Measurements from ENCODE around the gene MRPL38. TPM values are rescaled to one million over a fixed set of nuclear protein-coding genes. Genes with fewer than 3 reads are reported as not detected.
A peak's percentile ranks its signal among the peaks of the same experiment; 100 is the strongest.

Gene MRPL38
- total RNA-seq, 1 experiment from 2014 or later = 146 TPM

DNA sequence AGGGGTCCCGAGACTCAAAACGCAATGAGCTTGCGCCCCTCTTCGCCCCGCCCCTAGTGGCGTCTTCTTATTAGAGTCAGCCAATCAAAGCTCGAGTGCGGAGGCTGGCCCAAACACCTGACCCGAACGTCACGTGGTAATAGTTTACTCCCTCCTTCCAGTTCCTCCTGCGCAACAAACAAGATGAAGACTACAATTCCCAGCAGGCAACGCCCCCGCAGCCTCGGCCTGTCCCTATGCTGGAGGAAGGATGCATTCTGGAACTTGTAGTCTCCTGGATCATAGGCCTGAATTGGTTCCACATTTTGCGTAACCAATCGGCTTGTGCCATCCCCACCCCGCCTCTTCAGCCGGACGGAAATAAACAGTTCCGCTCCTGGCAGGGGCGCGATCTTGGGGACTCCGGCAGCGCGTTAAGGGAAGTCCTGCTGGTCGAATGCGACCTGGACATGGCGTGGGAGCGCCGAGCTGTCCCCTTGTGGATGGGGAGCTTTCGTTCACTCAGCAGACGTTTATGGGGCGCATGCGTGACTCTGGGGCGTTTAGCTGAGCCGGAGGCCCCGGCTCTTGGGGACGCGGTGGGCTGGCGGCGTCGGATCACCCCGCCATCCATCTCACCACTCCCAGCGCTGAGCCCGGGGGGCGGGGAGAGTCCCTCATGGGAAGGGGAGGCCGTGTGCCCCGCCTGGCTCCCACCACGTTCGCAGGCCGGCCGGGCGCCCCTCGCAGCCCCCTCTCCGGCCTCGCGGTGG, 49.2 kb downstream of the MRPL38 start, which contains the start of gene WBP2 (continued):
- TF ChIP-seq ZNF121 (CRISPR knock-in tag; IDR thresholded peaks at IDR 0.05) = no peak
- no peak for TF ChIP-seq ZNF263 (CRISPR knock-in tag; IDR thresholded peaks at IDR 0.05; ENCODE audit: low read depth)
- no peak for TF ChIP-seq SMAD4 (CRISPR knock-in tag; IDR thresholded peaks at IDR 0.05)
- TF ChIP-seq, protein P1, sequence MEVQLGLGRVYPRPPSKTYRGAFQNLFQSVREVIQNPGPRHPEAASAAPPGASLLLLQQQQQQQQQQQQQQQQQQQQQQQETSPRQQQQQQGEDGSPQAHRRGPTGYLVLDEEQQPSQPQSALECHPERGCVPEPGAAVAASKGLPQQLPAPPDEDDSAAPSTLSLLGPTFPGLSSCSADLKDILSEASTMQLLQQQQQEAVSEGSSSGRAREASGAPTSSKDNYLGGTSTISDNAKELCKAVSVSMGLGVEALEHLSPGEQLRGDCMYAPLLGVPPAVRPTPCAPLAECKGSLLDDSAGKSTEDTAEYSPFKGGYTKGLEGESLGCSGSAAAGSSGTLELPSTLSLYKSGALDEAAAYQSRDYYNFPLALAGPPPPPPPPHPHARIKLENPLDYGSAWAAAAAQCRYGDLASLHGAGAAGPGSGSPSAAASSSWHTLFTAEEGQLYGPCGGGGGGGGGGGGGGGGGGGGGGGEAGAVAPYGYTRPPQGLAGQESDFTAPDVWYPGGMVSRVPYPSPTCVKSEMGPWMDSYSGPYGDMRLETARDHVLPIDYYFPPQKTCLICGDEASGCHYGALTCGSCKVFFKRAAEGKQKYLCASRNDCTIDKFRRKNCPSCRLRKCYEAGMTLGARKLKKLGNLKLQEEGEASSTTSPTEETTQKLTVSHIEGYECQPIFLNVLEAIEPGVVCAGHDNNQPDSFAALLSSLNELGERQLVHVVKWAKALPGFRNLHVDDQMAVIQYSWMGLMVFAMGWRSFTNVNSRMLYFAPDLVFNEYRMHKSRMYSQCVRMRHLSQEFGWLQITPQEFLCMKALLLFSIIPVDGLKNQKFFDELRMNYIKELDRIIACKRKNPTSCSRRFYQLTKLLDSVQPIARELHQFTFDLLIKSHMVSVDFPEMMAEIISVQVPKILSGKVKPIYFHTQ (CRISPR knock-in tag; IDR thresholded peaks at IDR 0.05) = no peak
- TF ChIP-seq, protein P2, sequence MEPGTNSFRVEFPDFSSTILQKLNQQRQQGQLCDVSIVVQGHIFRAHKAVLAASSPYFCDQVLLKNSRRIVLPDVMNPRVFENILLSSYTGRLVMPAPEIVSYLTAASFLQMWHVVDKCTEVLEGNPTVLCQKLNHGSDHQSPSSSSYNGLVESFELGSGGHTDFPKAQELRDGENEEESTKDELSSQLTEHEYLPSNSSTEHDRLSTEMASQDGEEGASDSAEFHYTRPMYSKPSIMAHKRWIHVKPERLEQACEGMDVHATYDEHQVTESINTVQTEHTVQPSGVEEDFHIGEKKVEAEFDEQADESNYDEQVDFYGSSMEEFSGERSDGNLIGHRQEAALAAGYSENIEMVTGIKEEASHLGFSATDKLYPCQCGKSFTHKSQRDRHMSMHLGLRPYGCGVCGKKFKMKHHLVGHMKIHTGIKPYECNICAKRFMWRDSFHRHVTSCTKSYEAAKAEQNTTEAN (CRISPR knock-in tag; IDR thresholded peaks at IDR 0.05) = no peak
- peak; percentile 64; the same call in 1 of the 2 replicates for TF ChIP-seq TEAD1 (CRISPR knock-in tag; IDR thresholded peaks at IDR 0.05)
- 0 out of 2 replicates have a peak, but pooled peaks have one; percentile 35 for TF ChIP-seq TP53 (CRISPR knock-in tag; IDR thresholded peaks at IDR 0.05)
- TF ChIP-seq, protein P3, sequence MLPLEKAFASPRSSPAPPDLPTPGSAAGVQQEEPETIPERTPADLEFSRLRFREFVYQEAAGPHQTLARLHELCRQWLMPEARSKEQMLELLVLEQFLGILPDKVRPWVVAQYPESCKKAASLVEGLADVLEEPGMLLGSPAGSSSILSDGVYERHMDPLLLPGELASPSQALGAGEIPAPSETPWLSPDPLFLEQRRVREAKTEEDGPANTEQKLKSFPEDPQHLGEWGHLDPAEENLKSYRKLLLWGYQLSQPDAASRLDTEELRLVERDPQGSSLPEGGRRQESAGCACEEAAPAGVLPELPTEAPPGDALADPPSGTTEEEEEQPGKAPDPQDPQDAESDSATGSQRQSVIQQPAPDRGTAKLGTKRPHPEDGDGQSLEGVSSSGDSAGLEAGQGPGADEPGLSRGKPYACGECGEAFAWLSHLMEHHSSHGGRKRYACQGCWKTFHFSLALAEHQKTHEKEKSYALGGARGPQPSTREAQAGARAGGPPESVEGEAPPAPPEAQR (CRISPR knock-in tag; IDR thresholded peaks at IDR 0.05) = no peak
- peak; percentile 82; the same call in 1 of the 2 replicates for TF ChIP-seq ZNF232 (CRISPR knock-in tag; IDR thresholded peaks at IDR 0.05)
- TF ChIP-seq HMGA2 (CRISPR knock-in tag; IDR thresholded peaks at IDR 0.05) = 0 out of 2 replicates have a peak, but pooled peaks have one; percentile 8
- TF ChIP-seq JAZF1 (CRISPR knock-in tag; IDR thresholded peaks at IDR 0.05) = no peak

DNA sequence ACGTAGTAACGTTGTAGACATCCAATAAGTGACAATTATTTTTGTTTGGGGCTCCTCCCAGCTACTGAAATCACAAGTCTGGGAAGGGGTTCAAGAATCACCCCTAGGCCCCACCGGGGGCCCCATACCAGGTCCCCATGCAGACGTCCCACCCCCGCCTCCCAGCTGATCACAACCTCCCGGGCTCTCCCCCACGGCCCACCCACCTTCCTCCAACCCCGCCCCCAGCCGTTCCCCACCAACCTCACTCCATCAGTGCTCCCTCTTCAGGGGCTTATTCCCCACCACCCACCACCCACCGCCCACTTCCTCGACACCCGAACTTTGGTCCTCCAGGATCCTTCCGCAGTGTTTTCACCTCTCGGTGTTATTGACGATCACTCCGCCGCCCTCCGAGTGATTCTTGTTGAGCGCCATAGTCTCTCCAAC, 49.8 kb downstream of the MRPL38 start:
- Mint-ChIP-seq H3K9me3 (no peaks in the 10 kb centered on the region), H3K36me3 (peaks cover 5% of the 10 kb centered on the region; the same call in 1 of the 2 replicates), H3K4me3 (no peak overlapping the region), H3K4me1 (peaks cover 12% of the 10 kb centered on the region), H3K27ac (no peak overlapping the region), H3K27me3 (ENCODE audit: low read depth) (no peaks in the 10 kb centered on the region)
- DNase-seq (ENCODE audit: low spot score) = no peak
- POLR2A ChIA-PET = interaction anchor here (0.6 to 1.5 kb wide), 17 partner anchors 9 to 107 kb away, joined by 3 to 16 read pairs (median 6); partner anchors contain the start of genes FBF1, TRIM47 and UNK
- ATAC-seq = peak; percentile 0; the same call in 1 of the 2 replicates
- CTCF ChIA-PET = interaction anchor here (0.6 to 6.0 kb wide), 45 partner anchors 9 to 816 kb away, joined by 3 to 100 read pairs (median 4); partner anchors contain the start of genes ACOX1, CDK3, FBF1 and GALK1
- TF ChIP-seq IRF2 (CRISPR knock-in tag; IDR thresholded peaks at IDR 0.05; ENCODE audit: borderline replicate concordance, low read depth) (no peak), EMX1 (CRISPR knock-in tag; IDR thresholded peaks at IDR 0.05) (no peak), RELA (CRISPR knock-in tag; IDR thresholded peaks at IDR 0.05; ENCODE audit: borderline replicate concordance) (no peak), NR1H2 (CRISPR knock-in tag; IDR thresholded peaks at IDR 0.05) (no peak), ESRRA (CRISPR knock-in tag; IDR thresholded peaks at IDR 0.05; ENCODE audit: borderline replicate concordance) (no peak), SMAD3 (CRISPR knock-in tag; IDR thresholded peaks at IDR 0.05; ENCODE audit: borderline replicate concordance) (no peak), NR3C1 (CRISPR knock-in tag; conservative IDR thresholded peaks at IDR 0.05; ENCODE audit: low read depth) (no peak), CREB1 (CRISPR knock-in tag; IDR thresholded peaks at IDR 0.05) (no peak), HMGA2 (CRISPR knock-in tag; IDR thresholded peaks at IDR 0.05) (no peak)
- TF ChIP-seq, protein P4, sequence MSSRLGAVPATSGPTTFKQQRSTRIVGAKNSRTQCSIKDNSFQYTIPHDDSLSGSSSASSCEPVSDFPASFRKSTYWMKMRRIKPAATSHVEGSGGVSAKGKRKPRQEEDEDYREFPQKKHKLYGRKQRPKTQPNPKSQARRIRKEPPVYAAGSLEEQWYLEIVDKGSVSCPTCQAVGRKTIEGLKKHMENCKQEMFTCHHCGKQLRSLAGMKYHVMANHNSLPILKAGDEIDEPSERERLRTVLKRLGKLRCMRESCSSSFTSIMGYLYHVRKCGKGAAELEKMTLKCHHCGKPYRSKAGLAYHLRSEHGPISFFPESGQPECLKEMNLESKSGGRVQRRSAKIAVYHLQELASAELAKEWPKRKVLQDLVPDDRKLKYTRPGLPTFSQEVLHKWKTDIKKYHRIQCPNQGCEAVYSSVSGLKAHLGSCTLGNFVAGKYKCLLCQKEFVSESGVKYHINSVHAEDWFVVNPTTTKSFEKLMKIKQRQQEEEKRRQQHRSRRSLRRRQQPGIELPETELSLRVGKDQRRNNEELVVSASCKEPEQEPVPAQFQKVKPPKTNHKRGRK (CRISPR knock-in tag; IDR thresholded peaks at IDR 0.05; ENCODE audit: borderline replicate concordance) = no peak
- TF ChIP-seq, protein P5, sequence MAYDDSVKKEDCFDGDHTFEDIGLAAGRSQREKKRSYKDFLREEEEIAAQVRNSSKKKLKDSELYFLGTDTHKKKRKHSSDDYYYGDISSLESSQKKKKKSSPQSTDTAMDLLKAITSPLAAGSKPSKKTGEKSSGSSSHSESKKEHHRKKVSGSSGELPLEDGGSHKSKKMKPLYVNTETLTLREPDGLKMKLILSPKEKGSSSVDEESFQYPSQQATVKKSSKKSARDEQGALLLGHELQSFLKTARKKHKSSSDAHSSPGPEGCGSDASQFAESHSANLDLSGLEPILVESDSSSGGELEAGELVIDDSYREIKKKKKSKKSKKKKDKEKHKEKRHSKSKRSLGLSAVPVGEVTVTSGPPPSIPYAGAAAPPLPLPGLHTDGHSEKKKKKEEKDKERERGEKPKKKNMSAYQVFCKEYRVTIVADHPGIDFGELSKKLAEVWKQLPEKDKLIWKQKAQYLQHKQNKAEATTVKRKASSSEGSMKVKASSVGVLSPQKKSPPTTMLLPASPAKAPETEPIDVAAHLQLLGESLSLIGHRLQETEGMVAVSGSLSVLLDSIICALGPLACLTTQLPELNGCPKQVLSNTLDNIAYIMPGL (CRISPR knock-in tag; IDR thresholded peaks at IDR 0.05) = no peak
- TF ChIP-seq, protein P6, sequence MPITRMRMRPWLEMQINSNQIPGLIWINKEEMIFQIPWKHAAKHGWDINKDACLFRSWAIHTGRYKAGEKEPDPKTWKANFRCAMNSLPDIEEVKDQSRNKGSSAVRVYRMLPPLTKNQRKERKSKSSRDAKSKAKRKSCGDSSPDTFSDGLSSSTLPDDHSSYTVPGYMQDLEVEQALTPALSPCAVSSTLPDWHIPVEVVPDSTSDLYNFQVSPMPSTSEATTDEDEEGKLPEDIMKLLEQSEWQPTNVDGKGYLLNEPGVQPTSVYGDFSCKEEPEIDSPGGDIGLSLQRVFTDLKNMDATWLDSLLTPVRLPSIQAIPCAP (CRISPR knock-in tag; IDR thresholded peaks at IDR 0.05) = no peak
- TF ChIP-seq, protein P3 (CRISPR knock-in tag; IDR thresholded peaks at IDR 0.05) = no peak
